Aorta (tissue), 5 donors: ENCODE results near the gene PITX2. TPM values are rescaled to one million over a fixed set of nuclear protein-coding genes. Genes with fewer than 3 reads are reported as not detected.
"Not testable (repeated sequence)": the region's sequence is repeated elsewhere in the genome, so short reads cannot be mapped to it uniquely, and the experiment has no call there.

Source experiments
- ATAC-seq: fragments of 200-7000 bp; cut with Tn5 transposase; one replicate; pipeline ENCODE4 v1.9.1; 2022; ENCODE audit warnings: moderate library complexity; ENCODE audit not compliant: low FRiP score
- DNase-seq, 2 donors: peaks; one replicate each; pipeline ENCODE4 v3.0.0-alpha.2; 2020
- H3K27ac ChIP-seq, 2 donors: one replicate each; pipeline ENCODE4 v1.5.1; 2013; ENCODE audit warnings: low read length in 2 of 2, mild to moderate bottlenecking in 2 of 2, moderate library complexity in 2 of 2, control low read depth in 1 of 2, inconsistent platforms in 1 of 2, low read depth in 1 of 2
- H3K27me3 ChIP-seq, 2 donors: one replicate each; pipeline ENCODE4 v1.6.1; 2013; ENCODE audit warnings: control low read depth in 1 of 2, low read length in 1 of 2, mild to moderate bottlenecking in 1 of 2, moderate library complexity in 1 of 2; ENCODE audit not compliant: insufficient read depth in 2 of 2, control insufficient read depth in 1 of 2
- H3K36me3 ChIP-seq, 2 donors: one replicate each; pipeline ENCODE4 v1.6.1; 2013; ENCODE audit warnings: control low read depth in 1 of 2, low read length in 1 of 2, mild to moderate bottlenecking in 1 of 2; ENCODE audit not compliant: insufficient read depth in 2 of 2, control insufficient read depth in 1 of 2
- H3K4me1 ChIP-seq, 2 donors: one replicate each; pipeline ENCODE4 v1.6.1; 2013; ENCODE audit warnings: low read length in 2 of 2, control low read depth in 1 of 2, mild to moderate bottlenecking in 1 of 2, moderate library complexity in 1 of 2; ENCODE audit not compliant: insufficient read depth in 2 of 2, control insufficient read depth in 1 of 2
- H3K4me3 ChIP-seq, 2 donors: one replicate each; pipeline ENCODE4 v1.5.1; 2013; ENCODE audit warnings: low read length in 2 of 2, control low read depth in 1 of 2, mild to moderate bottlenecking in 1 of 2
- H3K9me3 ChIP-seq: one replicate; pipeline ENCODE4 v1.6.1; 2013; ENCODE audit warnings: mild to moderate bottlenecking, low read length; ENCODE audit not compliant: control insufficient read depth
- WGBS, 2 donors: extraction: QIAGEN DNeasy Blood & Tissue Kit; methylation state at CpG; one replicate each; pipeline ENCODE4 v1.1.7; 2013; 5-methylcytosine and 5-hydroxymethylcytosine counted together
- intact Hi-C, 2 donors: fragments of 100-400 bp; cut with DNase I; formaldehyde crosslinking; loops; one replicate each; pipeline versions ENCODE4 v1.14.2 to v1.15.0; 2022
- polyA plus RNA-seq, 2 donors: library from polyadenylated mRNA; stranded (reverse); fragments of 200-250 nt; gene quantifications; one replicate each; pipeline ENCODE4 v1.2.3, GENCODE V29; 2013
- total RNA-seq, 2 donors: library from RNA; stranded (reverse); fragmentation: NEBNext Ultra II Directional; extraction: Animal tissue kit (Norgen Biotek cat#: 25700); gene quantifications; one replicate each; pipeline ENCODE4 v1.2.1, GENCODE V29; 2021
- donor health status: healthy with polysubstance abuse.
- donor health status: Bipolar disorder and iron deficiency.
- donor health status: DM: no; HTN: no; CAD: no.
- donor health status: DM: no; HTN: no; CAD: no.
- donor health status: DM: yes; HTN: yes; CAD: no.

PITX2 gene
- total and polyA plus RNA-seq, 4 donors: 0.31 to 1.0 TPM; not detected in 2

GRCh38 chr4:110576696-110577095 lies 46.2 kb downstream of the PITX2 start:
- DNase-seq, H3K27ac ChIP-seq: not testable (repeated sequence)
- 90 to 95% methylated on average over 2 of the region's 2 CpGs for WGBS, 2 donors

More at GRCh38 chr4:110576696-110577095, 46.2 kb downstream of the PITX2 start:
- H3K9me3 ChIP-seq, H3K4me1 ChIP-seq, H3K4me3 ChIP-seq, ATAC-seq, H3K27me3 ChIP-seq, H3K36me3 ChIP-seq, intact Hi-C loops: not testable (repeated sequence)

Other genes starting within 250 kb of the PITX2 start
- gene ENPEP, start 146.9 kb downstream of the PITX2 start, total RNA-seq: 1 to 10 TPM; 4.8 to 7.4 TPM
- 1 to 10 TPM in 1 of 2 donors, not detected in 1; 4.3 TPM for gene ENPEP, start 146.9 kb downstream of the PITX2 start, polyA plus RNA-seq